HG02852 (cell line): ENCODE results near the gene IER2.
A peak's percentile ranks its signal among the peaks of the same experiment; 100 is the strongest.

Experiments
- ATAC-seq: cut with Tn5 transposase; IDR thresholded peaks from one replicate; pipeline ENCODE4 v1.9.1; 2021; ENCODE audit warnings: mild to moderate bottlenecking, moderate library complexity; ENCODE audit not compliant: unreplicated experiment

The IER2 gene, protein sequence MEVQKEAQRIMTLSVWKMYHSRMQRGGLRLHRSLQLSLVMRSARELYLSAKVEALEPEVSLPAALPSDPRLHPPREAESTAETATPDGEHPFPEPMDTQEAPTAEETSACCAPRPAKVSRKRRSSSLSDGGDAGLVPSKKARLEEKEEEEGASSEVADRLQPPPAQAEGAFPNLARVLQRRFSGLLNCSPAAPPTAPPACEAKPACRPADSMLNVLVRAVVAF

DNA sequence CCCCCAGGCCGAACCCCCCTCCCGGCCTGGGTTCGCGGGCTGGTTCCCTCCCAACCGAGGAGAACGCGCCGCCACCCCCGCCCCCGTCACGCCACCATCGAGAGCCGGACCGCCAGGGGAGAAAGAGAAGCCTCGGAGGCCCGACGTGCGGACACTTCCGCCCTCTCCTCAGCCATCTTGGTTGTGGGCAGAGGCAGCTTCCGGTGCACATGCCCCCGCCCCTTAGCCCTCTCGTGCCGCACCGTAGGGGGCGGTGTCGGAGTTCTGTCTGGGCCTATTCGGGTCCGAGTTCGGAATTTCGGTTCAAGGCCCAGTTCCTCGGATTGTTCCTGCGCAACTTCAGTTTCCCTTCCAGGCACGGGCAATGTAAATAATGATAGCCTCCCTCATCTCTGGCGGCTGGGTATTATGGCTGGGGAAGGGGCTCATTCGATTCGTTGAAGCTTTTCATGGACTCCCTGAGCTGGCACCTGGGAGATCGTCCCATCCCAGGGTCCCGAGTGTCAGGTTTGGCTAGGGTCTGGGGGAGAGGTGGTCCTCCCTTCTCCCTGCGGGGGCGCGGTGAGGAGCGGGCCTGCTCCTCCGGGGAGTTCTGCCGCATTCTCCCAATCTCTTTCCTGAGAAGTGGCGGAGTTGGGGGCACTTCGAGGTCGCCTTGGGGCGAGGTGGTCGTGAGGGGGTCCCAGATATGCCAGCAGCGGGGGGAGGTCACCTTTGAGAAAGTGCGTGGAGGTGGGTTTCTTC, at the start of gene IER2, which contains the start of gene STX10:
Gene IER2, plus strand, starts transcription at position 225 of the 744 bp plus-strand sequence. CDS start 2,776 bp downstream, outside the sequence.
Gene STX10, minus strand, starts transcription at position 189 of the 744 bp plus-strand sequence. CDS start 202 bp downstream, outside the sequence.
- peak; percentile 33 for ATAC-seq

DNA sequence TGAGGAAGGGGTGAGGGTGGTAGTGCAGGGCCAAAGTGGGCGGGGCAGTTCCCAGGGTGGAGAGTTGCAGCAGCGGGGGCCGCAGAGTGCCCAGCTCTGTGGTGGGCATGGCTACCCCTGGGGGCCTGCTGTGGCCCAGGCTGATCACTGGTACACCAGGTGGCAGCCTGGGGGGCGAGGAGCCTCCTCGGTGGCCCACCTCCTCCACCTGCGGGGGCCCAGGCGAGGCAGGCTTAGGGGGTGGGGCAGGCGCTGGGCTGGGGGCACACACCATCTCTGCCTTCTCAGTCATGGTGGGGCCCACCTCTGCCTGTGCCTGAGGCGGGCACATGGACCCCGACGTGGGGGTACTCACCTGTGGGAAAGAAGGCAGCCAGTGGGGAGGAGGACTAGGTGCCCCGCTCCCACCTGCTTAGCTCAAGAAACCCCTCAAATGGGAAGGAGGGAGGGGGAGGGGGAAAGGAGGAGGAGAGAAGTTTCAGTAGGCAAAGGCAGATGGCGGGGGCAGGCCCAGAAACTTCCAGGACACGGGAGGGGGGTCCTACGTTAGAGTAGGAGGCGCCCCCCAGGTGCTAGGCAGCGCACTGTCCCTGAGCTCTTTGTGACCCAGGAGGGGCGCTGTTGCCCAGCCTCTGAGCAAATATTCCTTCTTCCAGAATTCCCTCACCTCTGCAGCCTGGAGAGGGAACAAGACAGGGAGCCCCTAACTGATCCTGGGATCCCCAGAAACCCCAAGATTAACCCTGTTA, 49.2 kb upstream of the IER2 start:
- ATAC-seq = no peak

DNA sequence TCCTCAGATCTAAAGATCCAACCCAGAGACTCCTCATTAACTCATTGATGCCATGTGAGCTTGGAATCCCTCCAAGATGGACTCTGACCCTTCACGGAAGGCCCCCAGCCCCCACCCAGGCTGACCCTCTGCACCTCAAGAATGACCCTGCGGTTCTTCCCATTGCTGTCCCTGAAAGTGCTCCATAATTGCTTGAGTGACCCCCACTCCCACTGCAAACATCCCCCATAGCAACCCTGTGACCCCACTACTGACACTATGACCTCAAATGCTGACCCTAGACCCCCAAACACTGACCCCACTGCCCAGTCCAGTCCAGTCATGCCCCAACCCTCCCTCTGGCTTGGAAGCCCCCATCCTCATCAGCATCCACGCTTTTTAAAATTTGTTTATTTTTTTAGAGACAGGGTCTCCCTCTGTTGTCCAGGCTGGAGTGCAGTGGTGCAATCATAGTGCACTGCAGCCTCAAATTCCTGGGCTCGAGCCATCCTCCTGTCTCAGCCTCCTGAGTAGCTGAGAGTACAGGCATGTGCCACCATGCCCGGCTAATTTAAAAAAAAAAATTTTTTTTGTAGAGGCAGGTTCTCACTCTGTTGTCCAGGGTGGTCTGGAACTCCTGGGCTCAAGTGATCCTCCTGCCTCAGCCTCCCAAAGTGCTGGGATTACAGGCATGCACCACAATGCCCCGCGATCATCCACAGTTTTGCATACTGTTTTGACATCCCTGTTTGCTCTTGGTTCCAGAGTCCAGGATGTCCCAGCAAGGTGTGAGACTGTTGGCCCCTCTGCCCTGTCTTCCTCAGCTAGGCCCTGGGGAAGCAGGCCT, 48.4 kb upstream of the IER2 start:
- ATAC-seq = no peak

DNA sequence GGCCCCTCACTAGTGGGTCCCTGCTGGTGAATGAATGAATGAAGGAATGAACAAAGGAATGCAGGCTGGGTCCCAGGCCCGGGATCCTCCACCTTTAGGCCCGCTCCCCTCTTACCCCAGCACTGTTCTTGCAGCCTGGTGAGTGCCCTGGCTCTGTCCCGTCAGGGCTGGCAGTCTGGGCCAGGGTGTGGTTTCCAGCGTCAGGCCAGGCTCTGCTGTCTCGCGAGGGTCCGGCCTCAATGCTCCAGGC, 47.9 kb upstream of the IER2 start:
- no peak for ATAC-seq

DNA sequence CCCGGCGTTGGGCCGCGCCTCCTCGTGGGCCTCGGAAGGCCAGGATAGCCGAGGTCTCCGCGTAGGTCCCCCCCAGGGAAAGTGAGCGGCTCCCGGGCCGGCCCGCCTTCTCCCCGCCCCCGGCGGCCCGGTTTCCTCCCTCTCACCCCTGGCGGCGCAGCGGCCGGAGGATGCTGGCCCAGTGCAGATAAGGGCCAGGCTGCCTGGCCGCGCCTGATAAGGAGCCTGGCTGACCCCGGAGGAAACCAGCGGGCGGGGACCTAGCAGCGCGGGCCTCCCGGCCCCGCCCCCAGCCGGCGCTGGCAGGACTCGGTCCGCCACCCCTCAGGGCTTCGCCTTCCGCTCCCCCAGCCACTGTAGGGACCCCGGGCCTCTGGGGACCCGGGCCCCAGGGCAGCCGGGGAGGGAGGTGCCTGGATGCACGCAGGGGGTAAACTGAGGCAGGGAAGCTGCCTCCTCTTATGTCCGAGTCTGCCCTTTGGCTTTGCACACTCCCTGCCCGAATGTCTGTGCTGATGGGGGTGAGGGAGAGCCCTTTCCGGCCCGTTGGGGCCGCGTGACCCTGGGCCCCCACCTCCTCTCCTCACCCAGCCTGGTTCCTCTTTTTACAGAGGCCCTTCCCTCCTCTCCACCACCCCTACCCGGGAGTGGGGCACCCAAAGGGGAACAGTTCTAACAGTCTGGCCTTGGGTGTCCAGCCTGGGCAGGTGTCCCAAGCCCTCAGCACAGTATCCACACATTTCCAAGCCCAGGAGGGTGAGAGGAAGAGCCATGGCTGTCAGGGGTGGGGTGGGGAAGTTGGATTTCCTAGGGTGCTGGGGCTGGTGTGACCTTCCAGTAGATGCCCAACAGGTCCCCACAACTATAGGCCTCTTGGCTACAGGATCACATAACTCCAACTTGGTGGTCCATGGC, 47.3 kb upstream of the IER2 start, which contains the start of gene LYL1:
Gene LYL1, minus strand, starts transcription at position 193 of the 915 bp plus-strand sequence. CDS start 1,687 bp downstream, outside the sequence.
- peak; percentile 34 for ATAC-seq

DNA sequence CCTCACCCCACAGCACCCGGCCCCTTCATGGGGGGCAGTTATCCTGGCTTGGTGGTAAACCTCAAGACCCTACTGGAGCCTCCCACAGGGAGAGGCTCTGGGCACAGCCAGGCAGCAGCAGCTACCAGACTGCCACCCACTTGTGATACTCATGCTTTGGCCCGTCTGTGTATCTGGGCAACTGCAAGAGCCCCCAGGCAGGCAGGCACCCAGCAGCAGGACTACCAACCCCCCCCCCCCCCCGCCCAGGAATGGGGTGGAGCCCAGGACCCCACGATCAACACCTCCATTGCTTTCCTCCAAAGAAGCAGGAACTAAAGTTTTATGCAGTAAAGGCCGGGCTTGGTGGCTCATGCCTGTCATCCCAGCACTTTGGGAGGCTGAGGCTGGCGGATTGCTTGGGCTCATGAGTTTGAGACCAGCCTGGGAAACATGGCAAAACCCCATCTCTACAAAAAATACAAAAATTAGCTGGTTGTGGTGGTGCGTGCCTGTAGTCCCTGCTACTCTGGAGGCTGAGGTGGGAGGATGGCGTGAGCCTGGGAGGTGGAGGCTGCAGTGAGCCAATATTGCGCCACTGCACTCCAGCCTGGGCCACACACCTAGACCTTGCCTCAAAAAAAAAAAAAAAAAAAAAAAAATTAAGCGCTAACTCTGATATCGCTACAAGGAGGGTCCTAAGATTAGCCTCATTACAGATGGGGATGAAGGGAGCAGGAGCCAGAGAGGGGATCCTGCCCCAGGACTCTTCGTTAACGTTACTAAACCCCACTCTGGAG, 46.4 kb upstream of the IER2 start:
- no peak for ATAC-seq

DNA sequence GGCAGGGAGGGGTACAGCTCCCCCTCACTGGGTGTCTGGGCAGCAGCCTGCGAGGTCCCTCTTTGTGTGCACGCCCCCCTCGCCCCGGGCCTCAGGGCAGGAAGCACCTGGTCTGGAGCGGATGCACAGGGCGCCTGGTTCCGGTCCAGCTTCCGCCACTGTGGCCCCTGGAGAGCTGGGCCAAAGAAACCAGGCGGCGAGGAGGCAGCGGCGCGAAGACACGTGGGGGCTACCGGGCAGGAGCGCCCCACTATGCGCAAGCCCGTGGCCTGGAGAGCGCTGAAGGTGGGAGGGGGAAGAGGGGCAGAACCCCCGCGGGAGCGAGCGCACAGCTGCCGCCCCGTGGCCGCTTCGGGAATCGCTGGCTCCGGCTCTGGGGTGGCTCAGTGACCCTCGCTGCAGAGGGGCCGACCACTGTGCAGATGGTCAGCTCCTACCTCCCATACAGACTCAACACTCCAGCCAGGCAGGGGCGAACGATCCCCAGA, 45.8 kb upstream of the IER2 start:
- peak; percentile 31 for ATAC-seq

DNA sequence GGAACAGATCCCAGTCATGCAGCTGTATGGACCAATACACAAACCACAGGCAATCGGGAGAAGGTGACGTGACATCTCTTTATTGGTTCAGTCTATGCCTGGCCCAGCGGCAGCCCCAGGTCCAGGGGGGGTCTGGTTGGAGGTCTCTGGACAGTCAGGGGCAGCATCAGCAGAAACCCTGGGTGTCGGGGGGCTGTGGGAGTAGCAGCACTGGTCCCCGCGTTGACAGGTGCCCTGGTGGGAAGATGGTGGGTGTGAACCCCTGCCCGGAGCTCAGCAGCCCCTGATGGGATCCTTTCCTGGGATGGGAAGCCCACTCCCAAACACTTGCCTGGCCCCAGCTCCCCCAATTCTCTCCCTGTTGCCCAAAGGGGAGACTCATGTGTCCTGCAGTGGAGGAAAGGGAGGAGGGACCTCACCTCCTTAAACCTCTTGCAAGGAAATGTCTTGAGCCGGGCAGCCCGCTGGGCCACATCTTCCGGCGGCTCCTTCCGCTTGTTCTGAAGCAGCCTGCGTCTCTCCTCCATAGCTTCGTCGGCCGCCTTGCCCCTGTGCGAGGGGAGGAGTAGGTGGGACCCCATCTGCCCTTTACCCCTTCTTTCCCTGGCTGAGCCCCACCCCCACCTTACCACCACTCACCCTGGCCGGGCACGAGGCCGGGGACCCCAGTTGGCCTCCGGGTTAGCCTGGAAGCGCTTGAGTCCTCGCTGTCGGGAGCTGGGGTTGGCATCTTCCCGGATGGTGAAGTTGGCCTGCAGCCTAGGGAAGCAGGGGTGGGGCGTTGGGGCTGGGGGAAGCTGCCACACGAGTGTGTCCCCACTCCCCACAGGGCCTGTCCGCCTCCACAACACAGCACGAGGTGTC, 45.1 kb upstream of the IER2 start:
- no peak for ATAC-seq

DNA sequence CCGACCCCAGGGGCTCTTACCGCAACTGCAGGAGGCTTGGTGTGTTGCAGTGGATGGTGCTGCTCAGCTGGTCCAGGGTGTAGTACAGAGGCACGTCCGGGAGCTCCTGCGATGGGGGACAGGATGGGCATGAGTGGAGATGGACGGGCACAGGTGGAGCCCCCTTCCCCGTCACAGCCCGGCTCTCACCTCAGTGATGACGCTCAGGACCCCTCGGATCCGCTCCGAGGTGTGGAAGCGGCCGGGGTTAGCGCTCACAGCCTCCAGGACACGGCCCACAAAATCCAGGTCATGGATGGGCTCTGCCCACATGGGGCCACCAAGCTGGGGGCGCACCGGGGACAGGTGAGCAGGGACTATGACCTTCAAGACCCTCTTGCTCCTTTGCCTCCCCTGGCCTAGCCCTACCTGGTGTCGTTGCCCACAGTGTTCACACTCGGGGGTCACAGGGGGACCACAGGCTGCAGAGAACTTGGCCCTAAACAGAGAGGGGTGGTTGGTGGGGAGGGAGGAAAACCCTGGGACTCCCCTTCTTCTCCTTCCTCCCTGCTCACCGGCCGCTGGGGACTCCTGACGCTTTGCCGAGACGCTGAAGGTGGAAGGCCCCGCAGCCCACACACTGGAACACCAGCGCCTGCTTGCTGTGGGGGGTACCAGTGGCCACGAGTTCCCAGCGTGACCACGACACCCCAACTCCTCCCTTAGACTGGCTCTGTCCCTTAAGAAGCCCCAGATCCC, 40.7 kb upstream of the IER2 start:
- ATAC-seq = no peak

DNA sequence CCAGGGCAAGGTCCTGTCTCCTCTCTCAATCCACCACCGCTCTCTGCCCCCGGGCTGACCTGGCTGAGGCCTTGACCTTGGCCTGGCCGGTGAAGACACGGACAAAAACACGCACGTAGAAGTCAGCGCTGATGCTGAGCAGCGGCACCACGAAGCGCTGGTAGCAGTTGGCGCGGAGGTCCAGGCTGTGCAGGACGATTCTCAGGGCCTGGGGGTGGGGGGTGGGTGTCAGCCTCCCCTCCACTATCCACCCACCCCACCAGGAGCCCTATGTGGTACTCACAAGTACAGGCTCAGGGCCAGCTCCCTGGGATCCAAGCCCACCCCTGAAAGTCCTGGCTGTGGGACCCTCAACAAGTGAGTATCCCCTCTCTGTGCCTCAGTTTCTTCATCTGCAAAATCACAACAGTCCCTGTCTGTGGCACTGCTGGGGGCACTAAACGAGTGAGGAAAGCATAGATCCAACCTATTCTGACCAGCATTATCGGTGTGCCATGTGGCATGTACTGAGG, 40.1 kb upstream of the IER2 start:
- no peak for ATAC-seq

DNA sequence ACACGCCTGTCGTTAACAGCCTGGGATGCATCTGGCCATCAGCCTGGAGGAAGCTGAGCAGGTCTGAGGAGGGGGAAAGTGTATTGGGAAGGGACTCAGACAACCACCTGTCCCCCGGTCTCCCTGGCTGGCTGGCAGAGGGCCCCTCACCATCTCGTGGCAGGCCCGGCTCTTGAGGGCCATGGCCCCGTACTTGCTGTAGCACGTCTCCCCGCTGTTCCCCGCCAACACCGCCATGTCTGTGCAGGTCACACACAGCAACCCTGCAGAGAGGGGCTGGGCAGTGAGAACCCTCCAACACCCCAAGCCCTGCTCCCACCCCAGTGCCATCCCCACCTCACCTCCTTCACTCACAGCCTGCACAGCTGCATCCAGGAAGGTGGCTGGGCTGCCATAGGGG, 37.7 kb upstream of the IER2 start:
- ATAC-seq = no peak

DNA sequence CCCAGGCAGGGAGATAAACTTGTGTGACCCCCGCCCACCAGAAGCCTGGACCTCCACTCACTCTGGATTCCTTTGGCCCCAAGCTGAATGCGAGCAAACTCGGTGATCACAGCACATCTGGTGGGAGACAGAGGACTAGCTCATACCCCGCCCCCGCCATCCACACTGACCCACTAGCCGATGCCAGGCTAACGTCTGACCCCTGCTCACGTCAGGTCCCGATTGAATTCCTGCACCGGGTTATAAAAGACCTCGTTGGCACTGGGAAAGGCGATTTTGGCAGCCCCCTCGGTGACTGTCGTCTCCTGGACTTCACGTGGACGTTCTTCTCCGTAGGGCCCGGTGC, 34.3 kb upstream of the IER2 start:
- no peak for ATAC-seq

DNA sequence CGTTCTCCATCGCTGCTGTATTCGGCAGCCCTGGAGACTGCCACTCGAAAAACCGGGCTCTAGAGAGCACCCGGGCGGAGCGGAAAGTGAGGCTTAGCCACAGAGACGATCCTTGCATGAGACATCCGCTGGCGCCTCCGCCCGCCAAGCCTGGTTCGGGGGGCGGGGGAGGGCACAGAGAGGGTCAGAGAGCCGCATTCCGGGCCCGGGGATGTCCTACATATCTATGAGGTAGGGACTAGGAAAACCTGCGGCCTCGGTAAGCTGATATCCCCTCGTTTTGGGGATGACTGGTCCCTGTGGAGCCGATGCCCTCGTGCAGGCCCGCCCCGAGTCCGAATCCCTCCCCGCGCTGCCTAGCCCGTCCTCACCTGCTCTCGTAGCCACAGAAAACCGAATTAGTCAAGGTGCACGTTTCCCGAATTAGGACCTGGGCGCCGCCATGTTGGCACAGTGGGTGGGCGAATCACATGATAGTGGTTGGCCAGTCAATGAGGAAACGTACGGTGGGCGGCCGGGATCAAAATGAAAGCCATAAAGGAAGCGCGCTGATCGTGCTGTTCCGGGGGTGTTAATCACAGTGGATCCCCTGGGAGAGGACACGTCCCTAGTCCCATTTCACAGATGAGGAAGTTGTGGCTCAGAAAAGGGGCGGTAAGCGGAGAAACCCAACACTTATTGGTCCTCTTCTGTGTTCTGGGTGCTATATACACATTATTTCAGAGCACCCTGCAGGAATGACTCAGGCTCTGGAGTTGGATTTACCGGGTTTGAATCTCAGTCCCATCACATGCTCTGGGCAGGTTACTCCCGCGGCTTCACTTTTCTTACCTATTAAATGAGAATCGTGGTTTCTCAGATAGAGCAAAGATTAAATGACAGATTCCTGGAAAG, 33.7 kb upstream of the IER2 start, which contains the start of gene TRMT1:
Gene TRMT1, minus strand, starts transcription at position 459 of the 894 bp plus-strand sequence. Its CDS starts 341 bp downstream, at position 118.
- ATAC-seq = no peak

DNA sequence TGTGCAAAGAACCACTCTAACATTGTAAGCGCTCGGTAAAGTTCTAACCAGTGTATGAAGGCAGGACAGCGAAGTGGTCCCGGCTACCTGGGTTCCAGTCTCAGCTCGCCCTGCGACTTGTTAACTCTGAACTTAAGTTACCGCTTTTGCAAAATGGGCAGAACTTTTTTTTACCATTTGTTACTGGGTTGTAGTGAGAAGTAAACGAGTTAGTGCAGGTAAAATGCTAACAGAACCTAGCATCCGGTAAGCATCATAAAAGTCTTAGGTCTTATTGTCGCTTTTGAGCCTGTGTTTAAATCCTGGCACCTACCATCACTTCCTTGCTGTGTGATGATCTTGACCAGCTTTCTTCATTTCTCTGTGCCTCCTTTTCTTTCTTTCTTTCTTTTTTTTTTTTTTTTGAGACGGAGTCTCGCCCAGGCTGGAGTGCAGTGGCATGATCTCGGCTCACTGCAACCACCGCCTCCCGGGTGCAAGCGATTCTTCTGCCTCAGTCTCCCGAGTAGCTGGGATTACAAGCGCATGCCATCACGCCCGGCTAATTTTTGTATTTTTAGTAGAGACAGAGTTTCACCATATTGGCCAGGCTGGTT, 32.9 kb upstream of the IER2 start:
- ATAC-seq = no peak

DNA sequence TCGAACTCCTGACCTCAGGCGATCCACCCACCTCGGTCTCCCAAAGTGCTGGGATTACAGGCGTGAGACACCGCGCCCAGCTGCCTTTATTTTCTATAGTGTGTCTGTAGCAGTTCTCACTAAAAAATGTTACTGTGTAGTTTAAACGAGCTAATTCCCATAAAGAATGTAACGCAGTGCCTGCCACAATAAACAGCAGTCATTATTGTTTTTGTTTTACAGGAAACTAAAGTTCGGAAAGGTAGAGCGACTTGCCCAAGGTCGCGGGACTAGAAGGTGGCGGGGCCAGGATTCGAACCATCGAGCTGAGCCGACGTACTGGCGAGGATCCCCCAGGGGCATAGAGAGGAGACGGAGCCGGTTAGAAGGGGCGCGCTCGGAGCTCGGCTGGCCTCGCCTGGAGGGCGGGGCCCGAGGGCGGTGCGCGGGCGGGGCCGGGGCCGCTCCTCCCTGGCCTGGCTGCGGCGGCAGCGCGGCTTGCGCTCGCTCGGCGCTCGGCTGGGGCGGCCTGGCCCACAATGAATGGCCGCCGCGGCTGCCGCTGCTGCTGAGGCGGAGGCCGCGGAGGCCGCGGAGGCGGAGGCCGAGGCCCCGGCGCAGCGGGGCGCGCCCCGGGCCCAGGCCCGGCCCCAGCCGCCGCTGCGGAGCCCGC, 32.3 kb upstream of the IER2 start, which contains the start of gene NACC1:
Gene NACC1, plus strand, starts transcription at position 493 of the 652 bp plus-strand sequence. CDS start 16,944 bp downstream, outside the sequence.
- peak; percentile 54 for ATAC-seq
